IMR-90 (cell line): ENCODE data around the gene GTSE1. TPM values are rescaled to one million over a fixed set of nuclear protein-coding genes. Genes with fewer than 3 reads are reported as not detected.

Source experiments
- ATAC-seq: fragments of 200-7000 bp; cut with Tn5 transposase; 2 replicates; pipeline ENCODE4 v1.9.1; 2020; ENCODE audit warnings: low read depth, mild to moderate bottlenecking, moderate library complexity
- BruUV-seq: library from RNA; stranded (reverse); fragments of 400-500 nt; replicated peaks from 2 replicates; lab custom pipeline; 2021; lab: Mats Ljungman, UMichigan
- CTCF ChIA-PET: fragments of 300-600 bp; formaldehyde crosslinking; extraction: SDS; loops from one replicate; lab custom pipeline; 2021; ENCODE audit warnings: antibody characterized with exemption; lab: Yijun Ruan, JAX
- POLR2A ChIA-PET: fragments of 300-600 bp; sonication (Branson Sonifier 250); formaldehyde crosslinking; loops from one replicate; lab custom pipeline; 2022; ENCODE audit warnings: antibody characterized with exemption; ENCODE audit not compliant: unreplicated experiment; lab: Charles Lee
- DNase-seq: peaks from one replicate; pipeline ENCODE4 v3.0.0; 2013
- H2AFZ ChIP-seq: replicated peaks from 2 replicates; pipeline ENCODE3; 2013; ENCODE audit warnings: low read length, mild to moderate bottlenecking; ENCODE audit not compliant: poor library complexity
- H2AK5ac ChIP-seq: 2 replicates; pipeline ENCODE4 v1.6.1; 2013; ENCODE audit warnings: low read depth, low read length, inconsistent platforms
- H2AK9ac ChIP-seq: replicated peaks from 2 replicates; pipeline ENCODE3; 2013; ENCODE audit warnings: mild to moderate bottlenecking, low read depth, low read length, moderate library complexity; ENCODE audit not compliant: poor library complexity
- H2BK120ac ChIP-seq: 2 replicates; pipeline ENCODE4 v1.6.1; 2013; ENCODE audit warnings: low read depth, low read length, inconsistent platforms
- H2BK15ac ChIP-seq: 3 replicates; pipeline ENCODE4 v1.6.1; 2013; ENCODE audit warnings: low read depth, low read length, inconsistent platforms
- H2BK20ac ChIP-seq: 2 replicates; pipeline ENCODE4 v1.6.1; 2013; ENCODE audit warnings: low read depth, mild to moderate bottlenecking, inconsistent platforms, low read length, moderate library complexity
- H2BK5ac ChIP-seq: 2 replicates; pipeline ENCODE4 v1.6.1; 2013; ENCODE audit warnings: mild to moderate bottlenecking, low read depth, low read length, inconsistent platforms; ENCODE audit not compliant: poor library complexity, severe bottlenecking
- H3K14ac ChIP-seq: replicated peaks from 2 replicates; pipeline ENCODE4 v1.6.1; 2013; ENCODE audit warnings: low read depth, low read length, inconsistent platforms
- H3K18ac ChIP-seq: 2 replicates; pipeline ENCODE4 v1.6.1; 2013; ENCODE audit warnings: low read depth, low read length, control low read depth
- H3K23ac ChIP-seq: 2 replicates; pipeline ENCODE4 v1.6.1; 2013; ENCODE audit warnings: low read depth, low read length, inconsistent platforms
- H3K27ac ChIP-seq: 2 replicates; pipeline ENCODE4 v1.5.1; 2013; ENCODE audit warnings: mild to moderate bottlenecking, control low read depth, low read length; ENCODE audit not compliant: insufficient read depth
- H3K27me3 ChIP-seq: 2 replicates; pipeline ENCODE4 v1.6.1; 2013; ENCODE audit warnings: low read length; ENCODE audit not compliant: control insufficient read depth, insufficient read depth
- H3K36me3 ChIP-seq: 2 replicates; pipeline ENCODE4 v1.6.1; 2013; ENCODE audit warnings: low read length, mixed read lengths; ENCODE audit not compliant: control insufficient read depth, insufficient read depth
- H3K4ac ChIP-seq: 2 replicates; pipeline ENCODE4 v1.6.1; 2013; ENCODE audit warnings: low read depth, low read length, inconsistent platforms
- H3K4me1 ChIP-seq: 2 replicates; pipeline ENCODE4 v1.6.1; 2013; ENCODE audit warnings: low read length, mixed read lengths; ENCODE audit not compliant: control insufficient read depth, insufficient read depth
- H3K4me2 ChIP-seq: 2 replicates; pipeline ENCODE4 v1.6.1; 2013; ENCODE audit warnings: low read depth, mild to moderate bottlenecking, control low read depth, low read length, moderate library complexity
- H3K4me3 ChIP-seq: 2 replicates; pipeline ENCODE4 v1.5.1; 2013; ENCODE audit warnings: low read depth, mild to moderate bottlenecking, control low read depth, low read length, moderate library complexity; ENCODE audit not compliant: insufficient read depth
- H3K56ac ChIP-seq: 2 replicates; pipeline ENCODE4 v1.6.1; 2013; ENCODE audit warnings: low read length, inconsistent platforms; ENCODE audit not compliant: insufficient read depth; ENCODE audit errors: extremely low read depth
- H3K79me1 ChIP-seq, 2 experiments: 2 replicates each; pipeline ENCODE4 v1.6.1; 2013; ENCODE audit warnings: low read length in 2 of 2, inconsistent platforms in 1 of 2, low read depth in 1 of 2
- H3K9ac ChIP-seq: 2 replicates; pipeline ENCODE4 v1.6.1; 2013; ENCODE audit warnings: low read depth, low read length, control low read depth
- H3K9me1 ChIP-seq: 2 replicates; pipeline ENCODE4 v1.6.1; 2013; ENCODE audit warnings: low read length, inconsistent platforms; ENCODE audit not compliant: insufficient read depth
- H3K9me3 ChIP-seq: 2 replicates; pipeline ENCODE4 v1.6.1; 2013; ENCODE audit warnings: low read length; ENCODE audit not compliant: control insufficient read depth, insufficient read depth
- H4K20me1 ChIP-seq: 2 replicates; pipeline ENCODE4 v1.6.1; 2013; ENCODE audit warnings: low read length, inconsistent platforms; ENCODE audit not compliant: insufficient read depth
- H4K5ac ChIP-seq: 2 replicates; pipeline ENCODE4 v1.6.1; 2013; ENCODE audit warnings: mild to moderate bottlenecking, low read depth, low read length, control low read depth
- H4K8ac ChIP-seq, 2 experiments: 2 replicates each; pipeline ENCODE4 v1.6.1; 2013; ENCODE audit warnings: low read depth in 2 of 2, low read length in 2 of 2, control low read depth in 1 of 2, inconsistent platforms in 1 of 2
- H4K91ac ChIP-seq: 2 replicates; pipeline ENCODE4 v1.6.1; 2013; ENCODE audit warnings: low read depth, low read length, inconsistent platforms; ENCODE audit not compliant: insufficient read depth
- BHLHE40 ChIP-seq: fragments of 150-350 bp; IDR thresholded peaks from 2 replicates; pipeline ENCODE4 v1.6.1; 2016; ENCODE audit warnings: mild to moderate bottlenecking, low read depth, low read length
- CEBPB ChIP-seq: IDR thresholded peaks from 2 replicates; pipeline ENCODE4 v1.6.1; 2012; ENCODE audit warnings: low read depth, low read length, improper control_type of control experiment
- CHD1 ChIP-seq: IDR thresholded peaks from 2 replicates; pipeline ENCODE4 v1.6.1; 2012; ENCODE audit warnings: low read depth, low read length, improper control_type of control experiment
- FOS ChIP-seq: fragments of 150-350 bp; IDR thresholded peaks from 2 replicates; pipeline ENCODE4 v1.6.1; 2016; ENCODE audit warnings: low read depth, low read length
- MAFK ChIP-seq: IDR thresholded peaks from 2 replicates; pipeline ENCODE4 v1.6.1; 2012; ENCODE audit warnings: low read depth, low read length, improper control_type of control experiment
- MAZ ChIP-seq: IDR thresholded peaks from 2 replicates; pipeline ENCODE4 v1.6.1; 2012; ENCODE audit warnings: low read depth, mild to moderate bottlenecking, low read length, improper control_type of control experiment, moderate library complexity, borderline replicate concordance
- MXI1 ChIP-seq: IDR thresholded peaks from 2 replicates; pipeline ENCODE4 v1.6.1; 2012; ENCODE audit warnings: low read depth, mild to moderate bottlenecking, low read length, moderate library complexity, borderline replicate concordance
- NFE2L2 ChIP-seq: fragments of 150-350 bp; IDR thresholded peaks from 2 replicates; pipeline ENCODE4 v1.6.1; 2016; ENCODE audit warnings: low read depth, mild to moderate bottlenecking, low read length
- POLR2A ChIP-seq: IDR thresholded peaks from 2 replicates; pipeline ENCODE4 v1.6.1; 2012; ENCODE audit warnings: mild to moderate bottlenecking, low read depth, low read length
- RAD21 ChIP-seq: IDR thresholded peaks from 2 replicates; pipeline ENCODE4 v1.6.1; 2012; ENCODE audit warnings: low read length, improper control_type of control experiment
- RCOR1 ChIP-seq: IDR thresholded peaks from 2 replicates; pipeline ENCODE4 v1.6.1; 2012; ENCODE audit warnings: mild to moderate bottlenecking, low read length, improper control_type of control experiment; ENCODE audit not compliant: insufficient replicate concordance
- RFX5 ChIP-seq: IDR thresholded peaks from 2 replicates; pipeline ENCODE4 v1.8.0; 2012; ENCODE audit warnings: low read depth, mild to moderate bottlenecking, low read length, moderate library complexity
- SMC3 ChIP-seq: fragments of 150-350 bp; IDR thresholded peaks from 2 replicates; pipeline ENCODE4 v1.6.1; 2016; ENCODE audit warnings: low read depth, mild to moderate bottlenecking, antibody characterized with exemption, low read length, moderate library complexity
- WGBS, 2 experiments: methylation state at CpG; one replicate each; pipeline versions ENCODE4 v1.1.5 to v1.1.7; 2013; ENCODE audit warnings: missing lambda C conversion rate in 2 of 2; ENCODE audit not compliant: insufficient read length in 1 of 2; ENCODE audit errors: extremely low coverage in 2 of 2; 5-methylcytosine and 5-hydroxymethylcytosine counted together
- dilution Hi-C: fragments of 300-500 bp; cut with HindIII; formaldehyde crosslinking; loops from one replicate; pipeline ENCODE4 v1.14.3; 2018; ENCODE audit warnings: low sequenced_read_pairs; ENCODE audit not compliant: unreplicated experiment
- in situ Hi-C: fragments of 300-500 bp; cut with MboI; formaldehyde crosslinking; loops from 3 replicates; pipeline ENCODE4 v1.14.3; 2019; ENCODE audit warnings: low sequenced_read_pairs, inconsistent platforms, mixed read lengths
- intact Hi-C: fragments of 100-400 bp; cut with micrococcal nuclease; formaldehyde crosslinking; loops from 2 replicates; pipeline ENCODE4 v1.10.0; 2022
- polyA plus RNA-seq, 3 experiments: library from polyadenylated mRNA; depleted of rRNA; stranded (reverse); fragments of >200 nt; gene quantifications; 2 replicates each; pipeline ENCODE4 v1.2.3, GENCODE V29; 2012; ENCODE audit warnings: low replicate concordance in 1 of 3
- total RNA-seq: library from RNA; depleted of rRNA; stranded (reverse); fragments of >200 nt; gene quantifications from 2 replicates; pipeline ENCODE4 v1.2.3, GENCODE V29; 2012
- TF ChIP-seq, protein P1 (sequence below): conservative IDR thresholded peaks from 2 replicates; pipeline ENCODE4 v1.5.1; 2012; ENCODE audit warnings: mild to moderate bottlenecking, low read depth, low read length, improper control_type of control experiment
- TF ChIP-seq, protein P2 (sequence below): fragments of 150-350 bp; IDR thresholded peaks from 2 replicates; pipeline ENCODE4 v1.6.1; 2016; ENCODE audit warnings: low read depth, mild to moderate bottlenecking, low read length, moderate library complexity, borderline replicate concordance
- TF ChIP-seq, protein P3 (sequence below): fragments of 150-350 bp; IDR thresholded peaks from 2 replicates; pipeline ENCODE4 v1.6.1; 2017; ENCODE audit warnings: mild to moderate bottlenecking, antibody characterized with exemption, low read length, low read depth

GTSE1 gene
- total and polyA plus RNA-seq, 2 of the 4 experiments (the other 2 are of a cell fraction): 5.9 to 17.1 TPM

DNA sequence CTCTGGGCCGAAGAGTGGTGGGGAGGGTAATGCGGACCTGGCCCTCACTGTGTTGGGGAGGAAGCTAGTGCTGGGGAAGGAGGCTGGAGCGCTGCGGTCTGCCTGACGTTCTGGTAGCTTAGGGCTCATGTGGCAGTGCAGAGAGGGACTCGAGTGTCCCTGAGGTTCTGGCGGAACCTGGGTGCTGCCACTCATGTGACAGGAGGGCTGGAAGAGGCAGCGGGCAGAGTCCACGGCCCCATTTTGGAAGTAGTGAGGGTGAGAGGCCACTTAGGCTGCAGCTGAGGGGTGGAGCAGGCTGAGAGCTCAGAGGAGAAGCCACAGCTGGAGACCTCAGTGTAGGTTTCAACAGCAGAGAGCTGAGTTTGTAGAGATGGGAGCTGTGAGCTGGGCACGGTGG, 22.6 kb downstream of the GTSE1 start:
- Histone ChIP-seq H2AK9ac (peak overlapping the region; percentile 23), H2BK5ac (no peak overlapping the region), H3K9me1 (no peaks in the 10 kb centered on the region; the same call in 1 of the 2 replicates), H3K56ac (no peak overlapping the region), H3K4ac (no peak overlapping the region), H3K23ac (no peak overlapping the region), H3K9me3 (no peaks in the 10 kb centered on the region), H3K9ac (no peak overlapping the region), H2AFZ (peak overlapping the region; percentile 48), H3K4me2 (no peak overlapping the region), H3K18ac (no peak overlapping the region), H4K91ac (no peak overlapping the region), H3K14ac (no peak overlapping the region), H4K5ac (no peak overlapping the region), H3K27ac (no peak overlapping the region), H3K4me1 (no peaks in the 10 kb centered on the region), H3K27me3 (no peaks in the 10 kb centered on the region), H2AK5ac (no peak overlapping the region), H2BK120ac (no peak overlapping the region), H4K8ac (no peak overlapping the region), H4K20me1 (no peaks in the 10 kb centered on the region; the same call in 1 of the 2 replicates), H3K36me3 (peaks cover 20% of the 10 kb centered on the region), H3K4me3 (no peak overlapping the region), H2BK20ac (no peak overlapping the region), H2BK15ac (no peak overlapping the region), H3K79me1 (peaks cover 27 to 47% of the 10 kb centered on the region in 2 experiments)
- BruUV-seq: no TSS peak
- ChIA-PET CTCF (no interaction called here), POLR2A (no interaction called here)
- in situ Hi-C loops: no loop called here
- TF ChIP-seq SMC3 (no peak), MAZ (no peak), BHLHE40 (no peak), NFE2L2 (no peak), MXI1 (no peak), RFX5 (no peak), FOS (no peak), CEBPB (no peak), RCOR1 (no peak), CHD1 (no peak), RAD21 (no peak), POLR2A (no peak), MAFK (no peak)
- TF ChIP-seq, protein P1, sequence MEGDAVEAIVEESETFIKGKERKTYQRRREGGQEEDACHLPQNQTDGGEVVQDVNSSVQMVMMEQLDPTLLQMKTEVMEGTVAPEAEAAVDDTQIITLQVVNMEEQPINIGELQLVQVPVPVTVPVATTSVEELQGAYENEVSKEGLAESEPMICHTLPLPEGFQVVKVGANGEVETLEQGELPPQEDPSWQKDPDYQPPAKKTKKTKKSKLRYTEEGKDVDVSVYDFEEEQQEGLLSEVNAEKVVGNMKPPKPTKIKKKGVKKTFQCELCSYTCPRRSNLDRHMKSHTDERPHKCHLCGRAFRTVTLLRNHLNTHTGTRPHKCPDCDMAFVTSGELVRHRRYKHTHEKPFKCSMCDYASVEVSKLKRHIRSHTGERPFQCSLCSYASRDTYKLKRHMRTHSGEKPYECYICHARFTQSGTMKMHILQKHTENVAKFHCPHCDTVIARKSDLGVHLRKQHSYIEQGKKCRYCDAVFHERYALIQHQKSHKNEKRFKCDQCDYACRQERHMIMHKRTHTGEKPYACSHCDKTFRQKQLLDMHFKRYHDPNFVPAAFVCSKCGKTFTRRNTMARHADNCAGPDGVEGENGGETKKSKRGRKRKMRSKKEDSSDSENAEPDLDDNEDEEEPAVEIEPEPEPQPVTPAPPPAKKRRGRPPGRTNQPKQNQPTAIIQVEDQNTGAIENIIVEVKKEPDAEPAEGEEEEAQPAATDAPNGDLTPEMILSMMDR: no peak
- TF ChIP-seq, protein P2, sequence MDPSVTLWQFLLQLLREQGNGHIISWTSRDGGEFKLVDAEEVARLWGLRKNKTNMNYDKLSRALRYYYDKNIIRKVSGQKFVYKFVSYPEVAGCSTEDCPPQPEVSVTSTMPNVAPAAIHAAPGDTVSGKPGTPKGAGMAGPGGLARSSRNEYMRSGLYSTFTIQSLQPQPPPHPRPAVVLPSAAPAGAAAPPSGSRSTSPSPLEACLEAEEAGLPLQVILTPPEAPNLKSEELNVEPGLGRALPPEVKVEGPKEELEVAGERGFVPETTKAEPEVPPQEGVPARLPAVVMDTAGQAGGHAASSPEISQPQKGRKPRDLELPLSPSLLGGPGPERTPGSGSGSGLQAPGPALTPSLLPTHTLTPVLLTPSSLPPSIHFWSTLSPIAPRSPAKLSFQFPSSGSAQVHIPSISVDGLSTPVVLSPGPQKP: no peak
- TF ChIP-seq, protein P3, sequence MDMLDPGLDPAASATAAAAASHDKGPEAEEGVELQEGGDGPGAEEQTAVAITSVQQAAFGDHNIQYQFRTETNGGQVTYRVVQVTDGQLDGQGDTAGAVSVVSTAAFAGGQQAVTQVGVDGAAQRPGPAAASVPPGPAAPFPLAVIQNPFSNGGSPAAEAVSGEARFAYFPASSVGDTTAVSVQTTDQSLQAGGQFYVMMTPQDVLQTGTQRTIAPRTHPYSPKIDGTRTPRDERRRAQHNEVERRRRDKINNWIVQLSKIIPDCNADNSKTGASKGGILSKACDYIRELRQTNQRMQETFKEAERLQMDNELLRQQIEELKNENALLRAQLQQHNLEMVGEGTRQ: no peak
- intact Hi-C loops: no loop called here
- no peak for ATAC-seq
- dilution Hi-C loops: no loop called here
- no peak for DNase-seq
- WGBS, 2 experiments: 88% methylated on average over 10 of the region's 10 CpGs; no CpG with 5 or more reads in 1 of the 2 experiments
